Measurements from ENCODE around the gene INPP5E.

INPP5E gene

DNA sequence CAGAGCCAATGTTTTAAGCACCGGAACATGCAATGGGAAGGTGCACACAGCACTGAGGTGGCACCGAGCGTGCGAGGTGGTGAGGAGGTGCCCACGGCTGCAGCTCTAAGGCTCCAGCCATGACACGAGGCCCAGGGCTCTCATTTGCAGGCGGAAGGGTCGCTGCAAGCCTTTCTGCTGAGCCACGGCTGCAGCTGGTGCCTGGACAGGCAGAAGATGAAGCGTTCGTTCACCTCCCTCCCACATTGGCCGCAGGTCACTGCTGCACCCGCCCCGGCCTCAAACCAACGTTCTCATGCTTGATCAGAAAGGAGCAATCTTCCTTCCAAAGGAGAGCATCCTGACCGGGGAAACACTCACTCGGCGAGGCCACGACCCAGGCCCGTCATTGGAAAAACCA is 4.5 kb upstream of the INPP5E start:
- intact Hi-C loops (cut with DNase I; ENCODE audit: low total_unique reads) = no loop called here
- Histone ChIP-seq H3K4me3 (no peak overlapping the region), H3K36me3 (peaks cover 69 to 87% (median 87%) of the 10 kb centered on the region in 3 donors), H3K9me3 (no peaks in the 10 kb centered on the region), H3K27ac (no peak overlapping the region), H3K4me1 (peaks cover 0 to 6% (median 5%) of the 10 kb centered on the region in 4 donors), H3K27me3 (no peaks in the 10 kb centered on the region)
- no peak for DNase-seq
- TF ChIP-seq, protein P1, sequence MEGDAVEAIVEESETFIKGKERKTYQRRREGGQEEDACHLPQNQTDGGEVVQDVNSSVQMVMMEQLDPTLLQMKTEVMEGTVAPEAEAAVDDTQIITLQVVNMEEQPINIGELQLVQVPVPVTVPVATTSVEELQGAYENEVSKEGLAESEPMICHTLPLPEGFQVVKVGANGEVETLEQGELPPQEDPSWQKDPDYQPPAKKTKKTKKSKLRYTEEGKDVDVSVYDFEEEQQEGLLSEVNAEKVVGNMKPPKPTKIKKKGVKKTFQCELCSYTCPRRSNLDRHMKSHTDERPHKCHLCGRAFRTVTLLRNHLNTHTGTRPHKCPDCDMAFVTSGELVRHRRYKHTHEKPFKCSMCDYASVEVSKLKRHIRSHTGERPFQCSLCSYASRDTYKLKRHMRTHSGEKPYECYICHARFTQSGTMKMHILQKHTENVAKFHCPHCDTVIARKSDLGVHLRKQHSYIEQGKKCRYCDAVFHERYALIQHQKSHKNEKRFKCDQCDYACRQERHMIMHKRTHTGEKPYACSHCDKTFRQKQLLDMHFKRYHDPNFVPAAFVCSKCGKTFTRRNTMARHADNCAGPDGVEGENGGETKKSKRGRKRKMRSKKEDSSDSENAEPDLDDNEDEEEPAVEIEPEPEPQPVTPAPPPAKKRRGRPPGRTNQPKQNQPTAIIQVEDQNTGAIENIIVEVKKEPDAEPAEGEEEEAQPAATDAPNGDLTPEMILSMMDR (IDR thresholded peaks at IDR 0.05) = no peak

DNA sequence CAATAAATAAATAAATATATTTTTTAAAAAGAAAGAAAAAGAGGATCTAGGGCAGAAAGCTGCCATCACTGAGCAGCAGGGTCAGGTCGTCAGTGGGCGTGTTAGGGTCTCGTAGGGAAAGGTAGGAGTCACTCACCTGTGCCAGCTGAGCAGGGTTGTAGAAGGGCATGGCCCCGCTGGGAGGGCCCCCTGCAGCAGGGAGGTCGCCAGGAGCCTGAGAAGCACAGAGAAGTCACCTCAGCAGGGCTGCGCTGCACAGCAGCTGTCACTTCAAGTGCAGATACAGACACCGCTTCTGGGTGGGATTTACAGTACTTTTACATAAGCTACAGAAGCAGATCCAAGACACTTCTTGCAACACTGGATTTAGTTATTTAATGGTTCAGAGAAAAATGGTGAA is 4.0 kb upstream of the INPP5E start:
- intact Hi-C loops (cut with DNase I; ENCODE audit: low total_unique reads) = no loop called here
- TF ChIP-seq, protein P1 (IDR thresholded peaks at IDR 0.05) = no peak
- Histone ChIP-seq H3K27me3 (no peaks in the 10 kb centered on the region), H3K36me3 (peaks cover 65 to 83% (median 83%) of the 10 kb centered on the region in 3 donors), H3K4me3 (no peak overlapping the region), H3K4me1 (peaks cover 0 to 9% (median 7%) of the 10 kb centered on the region in 4 donors), H3K27ac (no peak overlapping the region), H3K9me3 (no peaks in the 10 kb centered on the region)
- DNase-seq = no peak

DNA sequence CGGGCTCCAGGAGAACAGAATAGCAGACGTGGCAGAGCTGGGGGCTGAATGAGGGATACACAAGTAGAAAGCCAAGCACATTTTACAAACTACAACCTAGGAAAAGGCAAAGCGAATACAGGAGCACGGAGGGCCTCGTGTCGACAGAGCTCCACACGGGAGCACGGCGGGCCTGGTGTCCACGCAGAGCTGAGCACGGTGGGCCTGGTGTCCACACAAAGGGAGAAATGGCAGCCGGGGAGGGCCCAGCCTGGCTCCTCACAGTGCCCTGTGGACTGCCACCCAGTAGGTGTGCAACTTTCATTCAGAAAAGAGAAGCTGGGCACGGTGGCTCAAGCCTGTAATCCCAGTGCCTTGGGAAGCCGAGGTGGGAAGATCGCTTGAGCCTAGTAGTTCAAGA is 3.4 kb upstream of the INPP5E start:
- H3K4me1 ChIP-seq = peaks cover 0 to 15% (median 13%) of the 10 kb centered on the region in 4 donors
- H3K27ac ChIP-seq = no peak overlapping the region
- no peaks in the 10 kb centered on the region for H3K27me3 ChIP-seq
- H3K36me3 ChIP-seq = peaks cover 59 to 77% (median 77%) of the 10 kb centered on the region in 3 donors
- no peaks in the 10 kb centered on the region for H3K9me3 ChIP-seq
- H3K4me3 ChIP-seq = no peak overlapping the region
- no peak for DNase-seq
- intact Hi-C loops (cut with DNase I; ENCODE audit: low total_unique reads) = no loop called here
- TF ChIP-seq, protein P1 (IDR thresholded peaks at IDR 0.05) = no peak

DNA sequence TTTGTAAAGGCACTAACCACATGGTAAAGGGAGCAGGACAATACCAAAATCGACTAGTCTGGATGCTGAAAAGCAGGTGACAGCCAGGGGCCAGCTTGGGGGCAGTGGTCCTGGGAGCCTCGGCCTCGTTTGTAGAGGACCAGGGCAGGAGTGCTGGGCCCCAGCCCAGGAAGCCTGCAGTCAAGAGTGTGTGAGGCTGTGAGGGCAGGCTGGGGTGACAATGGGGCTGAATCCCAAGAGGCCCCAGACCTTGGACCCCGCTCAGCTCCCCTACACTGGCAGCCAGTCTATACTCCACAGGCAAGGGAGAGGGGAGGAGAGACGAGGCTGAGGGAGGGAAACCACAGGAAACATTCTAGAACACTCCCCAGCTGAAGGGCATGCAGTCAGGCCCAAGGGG is 2.6 kb upstream of the INPP5E start:
- Histone ChIP-seq H3K27ac (no peak overlapping the region), H3K27me3 (no peaks in the 10 kb centered on the region), H3K9me3 (no peaks in the 10 kb centered on the region), H3K36me3 (peaks cover 51 to 69% (median 68%) of the 10 kb centered on the region in 3 donors), H3K4me1 (peaks cover 0 to 23% (median 21%) of the 10 kb centered on the region in 4 donors), H3K4me3 (no peak overlapping the region)
- intact Hi-C loops (cut with DNase I; ENCODE audit: low total_unique reads) = no loop called here
- TF ChIP-seq, protein P1 (IDR thresholded peaks at IDR 0.05) = no peak
- DNase-seq = no peak

DNA sequence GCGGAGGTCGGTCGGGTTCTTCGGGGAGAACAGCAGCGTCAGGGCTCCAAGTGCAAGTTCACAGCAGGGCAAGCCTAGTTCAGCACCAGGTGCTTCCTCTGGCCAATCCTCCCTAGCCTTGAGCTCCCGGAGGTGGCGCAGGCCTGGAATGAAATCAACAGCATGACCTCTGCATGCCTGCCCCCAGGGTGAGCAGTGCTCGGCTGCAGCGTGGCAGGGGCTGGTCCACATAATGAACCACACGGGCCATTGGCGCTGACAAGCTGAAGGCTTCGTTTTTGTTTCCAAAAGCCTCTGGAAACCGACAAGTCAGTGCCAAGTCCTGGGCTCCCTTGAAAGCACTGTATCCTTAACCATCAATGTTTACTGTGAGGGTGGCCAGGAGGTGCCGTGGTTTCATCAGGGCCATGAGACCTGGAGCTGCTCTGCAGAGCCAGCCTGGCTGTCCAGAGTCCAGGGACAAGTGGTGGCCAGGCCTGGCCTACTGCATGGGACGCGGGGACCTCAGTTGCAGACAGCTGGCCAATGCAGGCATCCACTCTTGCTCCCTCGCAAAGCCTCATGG is 2.1 kb upstream of the INPP5E start:
- no peak for DNase-seq
- TF ChIP-seq, protein P1 (IDR thresholded peaks at IDR 0.05) = no peak
- Histone ChIP-seq H3K9me3 (no peaks in the 10 kb centered on the region), H3K4me3 (no peak overlapping the region), H3K27me3 (no peaks in the 10 kb centered on the region), H3K4me1 (peaks cover 0 to 28% (median 26%) of the 10 kb centered on the region in 4 donors), H3K36me3 (peaks cover 46 to 67% (median 63%) of the 10 kb centered on the region in 3 donors), H3K27ac (no peak overlapping the region)
- intact Hi-C loops (cut with DNase I; ENCODE audit: low total_unique reads) = no loop called here
